K562 (cell line): Measurements from ENCODE around the gene CSNK1D. TPM values are rescaled to one million over a fixed set of nuclear protein-coding genes. Genes with fewer than 3 reads are reported as not detected.

ENCODE experiments used
- ARHGAP35 ChIP-seq: fragments of 450-650 bp; IDR thresholded peaks from 2 replicates; pipeline ENCODE4 v1.6.1; 2018; ENCODE audit not compliant: partially characterized antibody
- BACH1 ChIP-seq: fragments of 200-800 bp; sonication (Bioruptor generic); IDR thresholded peaks from 2 replicates; pipeline ENCODE4 v1.6.1; 2016; ENCODE audit warnings: missing genetic modification characterization, missing compliant biosample characterization
- BDP1 ChIP-seq: IDR thresholded peaks from 3 replicates; pipeline ENCODE4 v1.6.1; 2011; ENCODE audit not compliant: insufficient read length, insufficient read depth
- FOXA1 ChIP-seq: fragments of 450-650 bp; IDR thresholded peaks from 2 replicates; pipeline ENCODE4 v1.6.1; 2016; ENCODE audit warnings: mild to moderate bottlenecking, borderline replicate concordance
- GATA2 ChIP-seq: sonication (generic); formaldehyde crosslinking; IDR thresholded peaks from 2 replicates; pipeline ENCODE4 v1.4.0; 2020; ENCODE audit warnings: mild to moderate bottlenecking, missing genetic modification reagents
- HNRNPK ChIP-seq: fragments of 200-400 bp; formaldehyde crosslinking; IDR thresholded peaks from one replicate; pipeline ENCODE4 v1.6.1; 2018; ENCODE audit warnings: mild to moderate bottlenecking, low read depth, low read length; ENCODE audit not compliant: poor library complexity, severe bottlenecking
- NUFIP1 ChIP-seq: fragments of 450-650 bp; IDR thresholded peaks from 2 replicates; pipeline ENCODE4 v1.6.1; 2018; ENCODE audit not compliant: partially characterized antibody
- PCBP1 ChIP-seq: fragments of 200-400 bp; formaldehyde crosslinking; IDR thresholded peaks from 2 replicates; pipeline ENCODE4 v1.6.1; 2018; ENCODE audit warnings: mild to moderate bottlenecking, low read depth, low read length; ENCODE audit not compliant: poor library complexity, severe bottlenecking
- RBM15 ChIP-seq: fragments of 200-400 bp; formaldehyde crosslinking; IDR thresholded peaks from 2 replicates; pipeline ENCODE4 v1.6.1; 2018; ENCODE audit warnings: mild to moderate bottlenecking, low read length, moderate library complexity; ENCODE audit not compliant: insufficient read depth
- RUNX1 ChIP-seq: sonication (generic); IDR thresholded peaks from 2 replicates; pipeline ENCODE4 v1.6.1; 2016; ENCODE audit warnings: antibody characterized with exemption, low read depth
- SMARCA5 ChIP-seq: fragments of 450-650 bp; IDR thresholded peaks from 2 replicates; pipeline ENCODE4 v1.6.1; 2016
- TAF9B ChIP-seq: fragments of 450-650 bp; IDR thresholded peaks from 2 replicates; pipeline ENCODE4 v1.6.1; 2018; ENCODE audit warnings: mild to moderate bottlenecking; ENCODE audit not compliant: partially characterized antibody
- ZFP1 ChIP-seq: fragments of 450-650 bp; formaldehyde crosslinking; IDR thresholded peaks from 2 replicates; pipeline ENCODE4 v1.4.0; 2020; ENCODE audit warnings: mild to moderate bottlenecking, mixed read lengths
- ZNF431 ChIP-seq: sonication (generic); formaldehyde crosslinking; IDR thresholded peaks from 2 replicates; pipeline ENCODE4 v1.8.0; 2022; ENCODE audit warnings: mild to moderate bottlenecking, missing genetic modification reagents
- polyA plus RNA-seq, 8 experiments: library from polyadenylated mRNA; depleted of rRNA in 4 of 8; stranded (reverse) in 5 of 8; unstranded in 3 of 8; fragments of >200 nt; fragmentation: Nextera tagmentation in 2 of 8; fragmentation: Illumina TruSeq in 1 of 8; extraction: Ambion mirVana in 2 of 8; extraction: Trizol in 1 of 8; gene quantifications; 2 replicates each; pipeline versions ENCODE4 v1.2.1 to v1.2.3, GENCODE V29; 2011 to 2014; ENCODE audit warnings: inconsistent platforms in 1 of 8, missing spikeins in 1 of 8
- total RNA-seq, 7 experiments: library from RNA; depleted of rRNA in 6 of 7; stranded (reverse); fragments of >200 nt in 6 of 7; fragmentation: Illumina TruSeq in 2 of 7; extraction: Trizol in 2 of 7; gene quantifications; 2 replicates each; pipeline versions ENCODE4 v1.2.1 to v1.2.3, GENCODE V29; 2011 to 2021; ENCODE audit warnings: low replicate concordance in 1 of 7
- TF ChIP-seq, protein P1 (sequence below): IDR thresholded peaks from 3 replicates; pipeline ENCODE4 v1.6.1; 2011; ENCODE audit warnings: borderline replicate concordance, mild to moderate bottlenecking, moderate library complexity; ENCODE audit not compliant: insufficient read length; ENCODE audit errors: extremely low read depth
- TF ChIP-seq, protein P2 (sequence below), 2 experiments: fragments of 450-650 bp; conservative IDR thresholded peaks; 2 replicates each; pipeline ENCODE4 v1.6.1; 2017; ENCODE audit warnings: mild to moderate bottlenecking in 2 of 2, moderate library complexity in 2 of 2
- TF ChIP-seq, protein P3 (sequence below): fragments of 200-800 bp; sonication (Bioruptor generic); IDR thresholded peaks from 2 replicates; pipeline ENCODE4 v1.6.1; 2017; ENCODE audit warnings: missing genetic modification characterization, missing compliant biosample characterization
- TF ChIP-seq, protein P4 (sequence below): fragments of 450-650 bp; IDR thresholded peaks from one replicate; pipeline ENCODE4 v1.6.1; 2018; ENCODE audit warnings: mild to moderate bottlenecking, moderate library complexity; ENCODE audit not compliant: partially characterized antibody

CSNK1D gene
- total and polyA plus RNA-seq, 9 of the 15 experiments (the other 6 are each of a cell fraction or from before 2014, with no cell fraction given) = 6.5 to 133 (median 41.3) TPM

DNA sequence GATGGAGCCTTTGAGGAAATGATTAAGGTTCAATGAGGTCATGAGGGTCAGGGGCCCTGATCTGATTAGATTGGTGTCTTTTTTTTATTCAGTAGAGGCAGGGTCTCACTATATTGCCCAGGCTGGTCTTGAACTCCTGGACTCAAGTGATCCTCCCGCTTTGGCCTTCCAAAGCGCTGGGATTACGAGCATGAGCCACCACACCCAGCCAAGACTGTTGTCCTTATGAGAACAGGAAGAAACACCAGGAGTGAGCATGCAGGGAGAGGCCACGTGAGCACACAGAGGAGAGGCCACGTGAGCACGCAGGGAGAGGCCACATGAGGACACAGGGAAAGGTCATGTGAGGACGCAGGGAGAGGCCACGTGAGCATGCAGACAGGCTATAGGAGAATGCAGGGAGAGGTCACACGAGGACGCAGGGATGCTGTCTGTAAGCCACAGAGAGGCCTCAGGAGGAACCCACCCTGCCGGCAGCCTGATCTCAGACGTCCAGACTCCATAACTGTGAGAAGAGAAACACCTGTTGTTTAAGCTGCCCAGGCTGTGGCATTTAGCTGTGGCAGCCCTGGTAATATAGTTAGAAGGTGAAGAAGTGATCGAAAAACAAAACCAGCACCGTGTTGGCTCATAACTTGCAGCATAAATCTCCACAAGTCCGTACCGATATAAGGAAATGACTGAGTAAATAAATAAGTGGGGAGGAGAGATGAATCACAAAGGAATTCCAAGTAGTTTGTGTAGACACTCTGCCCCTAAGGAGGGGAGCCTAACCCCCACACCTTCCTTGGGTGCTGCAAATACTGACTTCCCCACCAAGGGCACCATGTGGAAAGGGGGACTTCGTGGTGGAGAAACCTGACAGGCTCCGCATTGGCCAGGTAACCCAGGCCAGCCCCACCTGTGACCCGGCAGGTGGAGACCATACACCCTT is 14.6 kb upstream of the CSNK1D start (continued):
- TF ChIP-seq ZFP1 (CRISPR knock-in tag) (no peak), RBM15 (no peak), BACH1 (tag) (peak; percentile 47; the same call in 1 of the 2 replicates), SMARCA5 (peak; percentile 44; the same call in 1 of the 2 replicates), RUNX1 (no peak), PCBP1 (no peak), GATA2 (CRISPR knock-in tag) (no peak), TAF9B (peak; percentile 83), ZNF431 (CRISPR knock-in tag) (no peak), HNRNPK (no peak), NUFIP1 (peak; percentile 90), BDP1 (no peak), ARHGAP35 (no peak), FOXA1 (no peak)
- TF ChIP-seq, protein P1, sequence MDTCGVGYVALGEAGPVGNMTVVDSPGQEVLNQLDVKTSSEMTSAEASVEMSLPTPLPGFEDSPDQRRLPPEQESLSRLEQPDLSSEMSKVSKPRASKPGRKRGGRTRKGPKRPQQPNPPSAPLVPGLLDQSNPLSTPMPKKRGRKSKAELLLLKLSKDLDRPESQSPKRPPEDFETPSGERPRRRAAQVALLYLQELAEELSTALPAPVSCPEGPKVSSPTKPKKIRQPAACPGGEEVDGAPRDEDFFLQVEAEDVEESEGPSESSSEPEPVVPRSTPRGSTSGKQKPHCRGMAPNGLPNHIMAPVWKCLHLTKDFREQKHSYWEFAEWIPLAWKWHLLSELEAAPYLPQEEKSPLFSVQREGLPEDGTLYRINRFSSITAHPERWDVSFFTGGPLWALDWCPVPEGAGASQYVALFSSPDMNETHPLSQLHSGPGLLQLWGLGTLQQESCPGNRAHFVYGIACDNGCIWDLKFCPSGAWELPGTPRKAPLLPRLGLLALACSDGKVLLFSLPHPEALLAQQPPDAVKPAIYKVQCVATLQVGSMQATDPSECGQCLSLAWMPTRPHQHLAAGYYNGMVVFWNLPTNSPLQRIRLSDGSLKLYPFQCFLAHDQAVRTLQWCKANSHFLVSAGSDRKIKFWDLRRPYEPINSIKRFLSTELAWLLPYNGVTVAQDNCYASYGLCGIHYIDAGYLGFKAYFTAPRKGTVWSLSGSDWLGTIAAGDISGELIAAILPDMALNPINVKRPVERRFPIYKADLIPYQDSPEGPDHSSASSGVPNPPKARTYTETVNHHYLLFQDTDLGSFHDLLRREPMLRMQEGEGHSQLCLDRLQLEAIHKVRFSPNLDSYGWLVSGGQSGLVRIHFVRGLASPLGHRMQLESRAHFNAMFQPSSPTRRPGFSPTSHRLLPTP = peak; percentile 37
- TF ChIP-seq, protein P2, sequence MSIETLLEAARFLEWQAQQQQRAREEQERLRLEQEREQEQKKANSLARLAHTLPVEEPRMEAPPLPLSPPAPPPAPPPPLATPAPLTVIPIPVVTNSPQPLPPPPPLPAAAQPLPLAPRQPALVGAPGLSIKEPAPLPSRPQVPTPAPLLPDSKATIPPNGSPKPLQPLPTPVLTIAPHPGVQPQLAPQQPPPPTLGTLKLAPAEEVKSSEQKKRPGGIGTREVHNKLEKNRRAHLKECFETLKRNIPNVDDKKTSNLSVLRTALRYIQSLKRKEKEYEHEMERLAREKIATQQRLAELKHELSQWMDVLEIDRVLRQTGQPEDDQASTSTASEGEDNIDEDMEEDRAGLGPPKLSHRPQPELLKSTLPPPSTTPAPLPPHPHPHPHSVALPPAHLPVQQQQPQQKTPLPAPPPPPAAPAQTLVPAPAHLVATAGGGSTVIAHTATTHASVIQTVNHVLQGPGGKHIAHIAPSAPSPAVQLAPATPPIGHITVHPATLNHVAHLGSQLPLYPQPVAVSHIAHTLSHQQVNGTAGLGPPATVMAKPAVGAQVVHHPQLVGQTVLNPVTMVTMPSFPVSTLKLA (conservative IDR thresholded peaks at IDR 0.05) = peak; percentile 98 to 99
- TF ChIP-seq, protein P3, sequence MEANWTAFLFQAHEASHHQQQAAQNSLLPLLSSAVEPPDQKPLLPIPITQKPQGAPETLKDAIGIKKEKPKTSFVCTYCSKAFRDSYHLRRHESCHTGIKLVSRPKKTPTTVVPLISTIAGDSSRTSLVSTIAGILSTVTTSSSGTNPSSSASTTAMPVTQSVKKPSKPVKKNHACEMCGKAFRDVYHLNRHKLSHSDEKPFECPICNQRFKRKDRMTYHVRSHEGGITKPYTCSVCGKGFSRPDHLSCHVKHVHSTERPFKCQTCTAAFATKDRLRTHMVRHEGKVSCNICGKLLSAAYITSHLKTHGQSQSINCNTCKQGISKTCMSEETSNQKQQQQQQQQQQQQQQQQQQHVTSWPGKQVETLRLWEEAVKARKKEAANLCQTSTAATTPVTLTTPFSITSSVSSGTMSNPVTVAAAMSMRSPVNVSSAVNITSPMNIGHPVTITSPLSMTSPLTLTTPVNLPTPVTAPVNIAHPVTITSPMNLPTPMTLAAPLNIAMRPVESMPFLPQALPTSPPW (CRISPR knock-in tag) = peak; percentile 49
- TF ChIP-seq, protein P4, sequence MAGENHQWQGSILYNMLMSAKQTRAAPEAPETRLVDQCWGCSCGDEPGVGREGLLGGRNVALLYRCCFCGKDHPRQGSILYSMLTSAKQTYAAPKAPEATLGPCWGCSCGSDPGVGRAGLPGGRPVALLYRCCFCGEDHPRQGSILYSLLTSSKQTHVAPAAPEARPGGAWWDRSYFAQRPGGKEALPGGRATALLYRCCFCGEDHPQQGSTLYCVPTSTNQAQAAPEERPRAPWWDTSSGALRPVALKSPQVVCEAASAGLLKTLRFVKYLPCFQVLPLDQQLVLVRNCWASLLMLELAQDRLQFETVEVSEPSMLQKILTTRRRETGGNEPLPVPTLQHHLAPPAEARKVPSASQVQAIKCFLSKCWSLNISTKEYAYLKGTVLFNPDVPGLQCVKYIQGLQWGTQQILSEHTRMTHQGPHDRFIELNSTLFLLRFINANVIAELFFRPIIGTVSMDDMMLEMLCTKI = no peak
